Pancreas (tissue), 10 donors: Measurements from ENCODE around the gene CEMIP. TPM values are rescaled to one million over a fixed set of nuclear protein-coding genes. Genes with fewer than 3 reads are reported as not detected.

Experiments used
- ATAC-seq, 4 donors: fragments of 200-7000 bp; cut with Tn5 transposase; one replicate each; pipeline versions ENCODE4 v1.8.0 to v1.9.1; 2020; ENCODE audit warnings: mild to moderate bottlenecking in 4 of 4, moderate library complexity in 4 of 4
- DNase-seq, 6 donors: peaks; one replicate each; pipeline ENCODE4 v3.0.0-alpha.2; 2020
- FAIRE-seq: peaks from 2 replicates; lab custom pipeline; 2012; peaks lifted over from hg19 to GRCh38; lab: Jason Lieb, UNC
- H3K27ac ChIP-seq, 4 donors: fragments of 200-600 bp; sonication (generic); 1 replicate in 3 of 4; 2 replicates in 1 of 4; pipeline versions ENCODE4 v1.5.0 to v1.8.0; 2020
- H3K27me3 ChIP-seq, 4 donors: fragments of 200-600 bp; one replicate each; pipeline ENCODE4 v1.8.0; 2021
- H3K36me3 ChIP-seq, 3 donors: fragments of 200-600 bp; sonication (generic) in 1 of 3; one replicate each; pipeline versions ENCODE4 v1.5.0 to v1.8.0; 2020 to 2021
- H3K4me1 ChIP-seq, 3 donors: fragments of 200-600 bp; one replicate each; pipeline ENCODE4 v1.8.0; 2021
- H3K4me3 ChIP-seq, 4 donors: fragments of 200-600 bp; sonication (generic) in 2 of 4; one replicate each; pipeline versions ENCODE4 v1.5.0 to v1.8.0; 2020 to 2021
- H3K9me3 ChIP-seq, 4 donors: fragments of 200-600 bp; one replicate each; pipeline ENCODE4 v1.8.0; 2021
- WGBS, 2 donors: extraction: QIAGEN DNeasy Blood & Tissue Kit; methylation state at CpG; one replicate each; pipeline ENCODE4 v1.1.7; 2013; 5-methylcytosine and 5-hydroxymethylcytosine counted together
- intact Hi-C, 3 donors: fragments of 100-400 bp; cut with DNase I; formaldehyde crosslinking; loops; one replicate each; pipeline versions ENCODE4 v1.11.1 to v1.14.2; 2022
- polyA plus RNA-seq, 2 donors: library from polyadenylated mRNA; stranded (reverse); fragments of 200-250 nt; gene quantifications; one replicate each; pipeline ENCODE4 v1.2.3, GENCODE V29; 2013
- total RNA-seq, 6 donors: library from RNA; stranded (reverse); fragmentation: NEBNext Ultra II Directional in 4 of 6; extraction: Animal tissue kit (Norgen Biotek cat#: 25700) in 4 of 6; gene quantifications; one replicate each; pipeline versions ENCODE4 v1.2.1 to v1.2.4, GENCODE V29; 2021 to 2023
- TF ChIP-seq, protein P1 (sequence below), 4 donors: fragments of 200-600 bp; sonication (generic) in 3 of 4; IDR thresholded peaks; one replicate each; pipeline versions ENCODE4 v1.5.0 to v1.8.0; 2021; ENCODE audit warnings: antibody characterized with exemption in 4 of 4
- donor health status: healthy with polysubstance abuse.
- donor health status: DM: no; HTN: no; CAD: no; lungs with moderate emphysema.
- donor health status: DM: no; HTN: no; CAD: no.
- donor health status: control.
- donor health status: control.
- donor health status: Bipolar disorder and iron deficiency.
- donor health status: DM: yes; HTN: yes; CAD: no.
- donor health status: DM: no; HTN: no; CAD: no.
- donor health status: DM: no; HTN: no; CAD: no.
- donor health status: DM: yes; HTN: yes; CAD: no.

The CEMIP gene
- total and polyA plus RNA-seq, 8 donors = 0.07 to 0.41 (median 0.12) TPM; not detected in 1

DNA sequence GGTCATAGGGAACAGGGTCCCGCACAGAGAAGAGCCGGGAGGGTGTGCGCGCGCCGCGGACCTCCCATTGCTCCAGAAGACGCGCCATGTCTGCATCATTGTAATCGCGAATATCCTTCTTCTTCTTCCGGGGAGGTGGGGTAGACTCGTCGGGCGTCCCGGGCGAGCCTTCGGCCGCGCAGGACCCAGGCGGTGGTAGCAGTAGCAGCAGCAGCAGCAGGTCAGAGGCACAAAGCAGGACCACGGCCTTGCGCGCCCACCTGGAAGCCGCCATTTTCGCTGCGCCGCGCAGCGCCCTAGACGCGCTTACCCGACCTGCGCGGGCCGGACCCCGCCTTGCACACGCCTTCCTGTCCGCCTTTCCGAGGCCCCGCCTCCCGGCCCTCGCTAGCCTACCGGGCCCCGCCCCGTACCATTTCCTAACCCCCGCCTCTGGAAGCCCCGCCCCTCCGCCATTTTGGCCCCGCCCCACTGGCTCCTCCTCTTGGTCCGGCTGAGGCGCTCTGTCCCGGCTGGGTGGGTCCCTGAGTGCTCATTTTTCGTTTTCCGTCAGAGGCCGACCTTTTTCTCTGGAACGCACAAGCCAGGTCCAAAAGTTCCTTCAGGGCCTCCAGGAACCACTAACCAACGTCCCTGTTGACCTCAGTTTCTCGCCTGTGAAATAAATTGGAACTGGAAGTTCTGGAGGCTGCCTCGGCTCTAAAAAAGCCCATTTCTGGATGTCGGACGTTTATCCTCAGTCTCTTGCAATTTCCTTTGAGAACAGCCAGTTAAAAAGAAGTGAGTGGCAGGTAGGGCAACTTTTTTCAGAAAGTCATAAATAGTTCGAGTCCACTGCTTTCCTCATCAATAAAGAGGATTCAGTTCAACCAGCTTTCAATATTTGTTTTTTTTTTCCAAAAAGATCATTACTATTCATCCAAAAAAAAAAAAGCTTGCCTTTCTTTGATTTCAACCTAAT lies 210.6 kb downstream of the CEMIP start, which contains the start of gene MESD:
Gene MESD (minus strand): TSS at position 302 of the 961 bp plus-strand sequence. CDS start 28 bp downstream, at position 274.
- intact Hi-C loops = no loop called here
- peak; percentile 96 to 99 (median 98) for ATAC-seq
- TF ChIP-seq, protein P1, sequence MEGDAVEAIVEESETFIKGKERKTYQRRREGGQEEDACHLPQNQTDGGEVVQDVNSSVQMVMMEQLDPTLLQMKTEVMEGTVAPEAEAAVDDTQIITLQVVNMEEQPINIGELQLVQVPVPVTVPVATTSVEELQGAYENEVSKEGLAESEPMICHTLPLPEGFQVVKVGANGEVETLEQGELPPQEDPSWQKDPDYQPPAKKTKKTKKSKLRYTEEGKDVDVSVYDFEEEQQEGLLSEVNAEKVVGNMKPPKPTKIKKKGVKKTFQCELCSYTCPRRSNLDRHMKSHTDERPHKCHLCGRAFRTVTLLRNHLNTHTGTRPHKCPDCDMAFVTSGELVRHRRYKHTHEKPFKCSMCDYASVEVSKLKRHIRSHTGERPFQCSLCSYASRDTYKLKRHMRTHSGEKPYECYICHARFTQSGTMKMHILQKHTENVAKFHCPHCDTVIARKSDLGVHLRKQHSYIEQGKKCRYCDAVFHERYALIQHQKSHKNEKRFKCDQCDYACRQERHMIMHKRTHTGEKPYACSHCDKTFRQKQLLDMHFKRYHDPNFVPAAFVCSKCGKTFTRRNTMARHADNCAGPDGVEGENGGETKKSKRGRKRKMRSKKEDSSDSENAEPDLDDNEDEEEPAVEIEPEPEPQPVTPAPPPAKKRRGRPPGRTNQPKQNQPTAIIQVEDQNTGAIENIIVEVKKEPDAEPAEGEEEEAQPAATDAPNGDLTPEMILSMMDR (IDR thresholded peaks at IDR 0.05) = no peak

DNA sequence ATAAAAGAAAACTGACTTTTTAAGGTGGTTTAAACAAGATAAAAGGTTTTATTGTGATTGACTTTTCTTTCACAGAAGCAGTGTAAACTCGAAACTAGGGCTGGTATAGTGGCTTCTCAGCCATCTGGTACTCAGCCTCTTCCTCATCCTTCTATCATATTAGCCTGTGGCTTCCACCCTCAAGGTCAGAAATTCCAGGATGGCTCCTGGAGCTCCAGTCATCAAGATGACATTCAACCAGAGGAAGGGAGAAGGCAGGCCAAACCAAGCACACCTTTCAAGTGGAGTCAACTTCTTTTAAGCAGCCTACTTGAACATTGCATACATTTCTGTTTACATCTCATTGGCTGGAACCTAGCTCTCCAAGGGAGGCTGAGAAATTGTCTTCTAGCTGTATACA lies 211.8 kb downstream of the CEMIP start:
- TF ChIP-seq, protein P1 (IDR thresholded peaks at IDR 0.05) = no peak
- no peaks in the 10 kb centered on the region for H3K36me3 ChIP-seq
- H3K27ac ChIP-seq = peak overlapping the region in 2 of 4 donors; percentile 88 to 94
- no peak overlapping the region for H3K4me3 ChIP-seq
- H3K9me3 ChIP-seq = no peaks in the 10 kb centered on the region
- 79 to 80% methylated on average over 1 of the region's 1 CpG for WGBS, 2 donors
- no peaks in the 10 kb centered on the region for H3K27me3 ChIP-seq
- DNase-seq (no peak), ATAC-seq (no peak), FAIRE-seq (no peak)
- intact Hi-C loops = no loop called here
- peaks cover 11 to 37% (median 14%) of the 10 kb centered on the region in 3 donors for H3K4me1 ChIP-seq

More for the DNA sequence above, 210.6 kb downstream of the CEMIP start, which contains the start of gene MESD:
- FAIRE-seq = no peak
- no peaks in the 10 kb centered on the region for H3K36me3 ChIP-seq
- peak; percentile 96 to 100 (median 98) for DNase-seq
- no peaks in the 10 kb centered on the region for H3K9me3 ChIP-seq
- 0 to 1% methylated on average over 44 to 63 of the region's 63 CpGs for WGBS, 2 donors
- no peaks in the 10 kb centered on the region for H3K27me3 ChIP-seq
- H3K4me1 ChIP-seq = peaks cover 11 to 37% (median 14%) of the 10 kb centered on the region in 3 donors
- peak within 1 kb of the TSS; percentile 64 to 94 (median 84) for H3K4me3 ChIP-seq
- H3K27ac ChIP-seq = peak within 1 kb of the TSS; percentile 81 to 94 (median 88)

DNA sequence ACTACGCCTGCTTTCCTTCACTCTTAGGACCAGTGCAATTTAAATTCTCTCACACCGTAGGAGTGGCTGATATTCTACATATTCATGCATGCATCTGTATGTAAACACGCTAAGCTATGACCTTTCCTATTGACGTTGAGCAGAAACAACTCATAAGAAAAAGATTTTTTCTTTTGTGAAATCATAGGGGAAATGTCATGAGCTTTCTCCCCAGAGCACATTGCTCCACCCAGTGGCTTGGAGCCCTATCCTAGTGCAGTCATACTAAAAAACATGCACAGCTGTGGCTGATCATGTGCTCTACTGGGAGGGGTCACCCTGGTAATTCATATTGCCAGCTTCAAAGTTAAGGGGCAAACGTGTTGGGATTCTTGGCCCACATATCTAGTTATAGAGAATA lies 212.3 kb downstream of the CEMIP start:
- peak in 3 of 4 donors; percentile 27 to 55 (median 40) for ATAC-seq

DNA sequence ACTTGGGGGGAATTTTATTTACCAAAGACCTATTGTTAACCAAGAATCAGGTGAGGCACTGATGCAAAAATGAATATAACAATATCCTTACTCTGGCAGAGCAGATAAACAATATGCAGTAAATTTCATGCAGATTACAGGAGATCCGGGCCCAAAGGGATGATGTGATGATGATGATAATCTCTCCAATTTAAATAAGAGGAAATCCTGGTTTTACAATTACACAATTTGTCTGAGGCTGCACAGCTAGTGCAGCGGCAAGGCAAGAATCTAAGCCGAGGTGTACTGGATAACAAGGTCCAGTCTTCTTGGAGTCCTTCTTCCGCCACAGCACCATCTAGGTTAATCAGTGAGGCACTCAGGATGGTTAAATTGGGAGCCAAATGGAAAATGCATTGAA lies 212.8 kb downstream of the CEMIP start:
- intact Hi-C loops = no loop called here
- no peak for ATAC-seq
- Histone ChIP-seq H3K9me3 (no peaks in the 10 kb centered on the region), H3K36me3 (no peaks in the 10 kb centered on the region), H3K4me3 (no peak overlapping the region), H3K27ac (no peak overlapping the region), H3K27me3 (no peaks in the 10 kb centered on the region), H3K4me1 (peaks cover 11 to 31% (median 11%) of the 10 kb centered on the region in 3 donors)
- DNase-seq = no peak
- no peak for FAIRE-seq
- WGBS, 2 donors = 84 to 85% methylated on average over 4 of the region's 4 CpGs
- TF ChIP-seq, protein P1 (IDR thresholded peaks at IDR 0.05) = no peak

More for the DNA sequence above, 212.3 kb downstream of the CEMIP start:
- peaks cover 11 to 37% (median 13%) of the 10 kb centered on the region in 3 donors for H3K4me1 ChIP-seq
- DNase-seq = peak in 3 of 6 donors; percentile 45 to 63 (median 48)
- TF ChIP-seq, protein P1 (IDR thresholded peaks at IDR 0.05) = no peak
- H3K36me3 ChIP-seq = no peaks in the 10 kb centered on the region
- no peaks in the 10 kb centered on the region for H3K9me3 ChIP-seq
- no peak for FAIRE-seq
- H3K4me3 ChIP-seq = no peak overlapping the region
- intact Hi-C loops = no loop called here
- peak overlapping the region in 1 of 4 donors; percentile 88 for H3K27ac ChIP-seq
- H3K27me3 ChIP-seq = no peaks in the 10 kb centered on the region
- WGBS, 2 donors = 65 to 70% methylated on average over 5 of the region's 5 CpGs
